Measurements from ENCODE around the gene RABAC1. TPM values are rescaled to one million over a fixed set of nuclear protein-coding genes. Genes with fewer than 3 reads are reported as not detected.

Gene RABAC1
- total RNA-seq, 1 donor from 2014 or later, result 130 TPM

- Histone ChIP-seq H3K36me3 (ENCODE audit: control insufficient read depth, insufficient read depth, low read length) (no peaks in the 10 kb centered on the region), H3K27me3 (ENCODE audit: control insufficient read depth, insufficient read depth, low read length) (no peaks in the 10 kb centered on the region), H3K4me3 (ENCODE audit: low read depth, low read length) (no peak overlapping the region)
- no peak for DNase-seq (ENCODE audit: low read depth)
- TF ChIP-seq CTCF (IDR thresholded peaks at IDR 0.05; ENCODE audit: insufficient read depth, low read length, poor library complexity, severe bottlenecking), result no peak
Observed at GRCh38 chr19:41947091-41947490, 12.0 kb downstream of the RABAC1 start.

GRCh38 chr19:41945135-41945766 lies 13.9 kb downstream of the RABAC1 start:
- no peaks in the 10 kb centered on the region for H3K36me3 ChIP-seq (ENCODE audit: control insufficient read depth, insufficient read depth, low read length)
- TF ChIP-seq CTCF (IDR thresholded peaks at IDR 0.05; ENCODE audit: insufficient read depth, low read length, poor library complexity, severe bottlenecking), result no peak
- H3K4me3 ChIP-seq (ENCODE audit: low read depth, low read length), result no peak overlapping the region
- peaks cover 2% of the 10 kb centered on the region for H3K27me3 ChIP-seq (ENCODE audit: control insufficient read depth, insufficient read depth, low read length)
- no peak for DNase-seq (ENCODE audit: low read depth)

- TF ChIP-seq CTCF (IDR thresholded peaks at IDR 0.05; ENCODE audit: insufficient read depth, low read length, poor library complexity, severe bottlenecking), result no peak
- DNase-seq (ENCODE audit: low read depth), result no peak
- Histone ChIP-seq H3K27me3 (ENCODE audit: control insufficient read depth, insufficient read depth, low read length) (peaks cover 6% of the 10 kb centered on the region), H3K36me3 (ENCODE audit: control insufficient read depth, insufficient read depth, low read length) (no peaks in the 10 kb centered on the region), H3K4me3 (ENCODE audit: low read depth, low read length) (no peak overlapping the region)
Observed at GRCh38 chr19:41944336-41944735, 14.8 kb downstream of the RABAC1 start.

GRCh38 chr19:41941410-41942202 lies 17.5 kb downstream of the RABAC1 start:
- no peak for TF ChIP-seq CTCF (IDR thresholded peaks at IDR 0.05; ENCODE audit: insufficient read depth, low read length, poor library complexity, severe bottlenecking)
- no peaks in the 10 kb centered on the region for H3K36me3 ChIP-seq (ENCODE audit: control insufficient read depth, insufficient read depth, low read length)
- no peak for DNase-seq (ENCODE audit: low read depth)

GRCh38 chr19:41940731-41941409 lies 18.3 kb downstream of the RABAC1 start:
- Histone ChIP-seq H3K36me3 (ENCODE audit: control insufficient read depth, insufficient read depth, low read length) (no peaks in the 10 kb centered on the region), H3K27me3 (ENCODE audit: control insufficient read depth, insufficient read depth, low read length) (peaks cover 20% of the 10 kb centered on the region), H3K4me3 (ENCODE audit: low read depth, low read length) (peak overlapping the region; percentile 39)
- no peak for TF ChIP-seq CTCF (IDR thresholded peaks at IDR 0.05; ENCODE audit: insufficient read depth, low read length, poor library complexity, severe bottlenecking)
- DNase-seq (ENCODE audit: low read depth), result no peak

More at GRCh38 chr19:41941410-41942202, 17.5 kb downstream of the RABAC1 start:
- H3K4me3 ChIP-seq (ENCODE audit: low read depth, low read length), result no peak overlapping the region
- peaks cover 12% of the 10 kb centered on the region for H3K27me3 ChIP-seq (ENCODE audit: control insufficient read depth, insufficient read depth, low read length)

Measured in kidney epithelial cell (primary cell).